B cell (primary cell): ENCODE results near the gene BICDL2. TPM values are rescaled to one million over a fixed set of nuclear protein-coding genes. Genes with fewer than 3 reads are reported as not detected.
A peak's percentile ranks its signal among the peaks of the same experiment; 100 is the strongest.

Source experiments
- ATAC-seq: fragments of 200-7000 bp; cut with Tn5 transposase; one replicate; pipeline ENCODE4 v1.10.0; 2021; ENCODE audit warnings: low read depth, mild to moderate bottlenecking, moderate number of reproducible peaks, moderate library complexity
- CTCF ChIA-PET: fragments of 350-600 bp; sonication (Branson Sonifier 250); formaldehyde crosslinking; loops from one replicate; lab custom pipeline; 2021; ENCODE audit warnings: antibody characterized with exemption, inconsistent platforms; lab: Charles Lee
- POLR2A ChIA-PET: fragments of 350-600 bp; sonication (Branson Sonifier 250); formaldehyde crosslinking; loops from one replicate; lab custom pipeline; 2021; ENCODE audit warnings: antibody characterized with exemption; lab: Charles Lee
- DNase-seq: peaks from one replicate; pipeline ENCODE4 v3.0.0; 2013
- H2AFZ ChIP-seq: 2 replicates; pipeline ENCODE4 v1.6.1; 2012; ENCODE audit warnings: mild to moderate bottlenecking, low read depth, low read length; ENCODE audit not compliant: insufficient read depth, poor library complexity, severe bottlenecking
- H3K27ac ChIP-seq, 2 donors: 1 replicate in 1 of 2; 2 replicates in 1 of 2; pipeline ENCODE4 v1.5.1; 2012 to 2013; ENCODE audit warnings: low read length in 2 of 2, mild to moderate bottlenecking in 2 of 2, moderate library complexity in 1 of 2
- H3K27me3 ChIP-seq, 4 experiments: fragments of 200-600 bp in 1 of 4; sonication (generic) in 1 of 4; replicated peaks in 1 of 4; 1 replicate in 2 of 4; 2 replicates in 2 of 4; pipeline versions ENCODE4 v1.6.1 to v1.7.0; 2013 to 2016; ENCODE audit warnings: low read length in 3 of 4, mild to moderate bottlenecking in 2 of 4, mixed read lengths in 1 of 4, moderate library complexity in 1 of 4; ENCODE audit not compliant: insufficient read depth in 4 of 4, control insufficient read depth in 3 of 4; ENCODE audit errors: control extremely low read depth in 1 of 4
- H3K36me3 ChIP-seq, 2 experiments: replicated peaks in 1 of 2; 1 replicate in 1 of 2; 2 replicates in 1 of 2; pipeline versions ENCODE4 v1.6.1 to v1.7.1; 2013; ENCODE audit warnings: low read length in 1 of 2; ENCODE audit not compliant: insufficient read depth in 2 of 2, control insufficient read depth in 1 of 2; ENCODE audit errors: control extremely low read depth in 1 of 2, extremely low read depth in 1 of 2
- H3K4me1 ChIP-seq, 2 donors: fragments of 200-600 bp in 1 of 2; sonication (generic) in 1 of 2; 1 replicate in 1 of 2; 2 replicates in 1 of 2; pipeline versions ENCODE4 v1.5.1 to v1.6.1; 2013 to 2017; ENCODE audit warnings: low read length in 2 of 2; ENCODE audit not compliant: control insufficient read depth in 2 of 2, insufficient read depth in 2 of 2
- H3K4me2 ChIP-seq: replicated peaks from 2 replicates; pipeline ENCODE3; 2012; ENCODE audit warnings: mild to moderate bottlenecking, low read depth, low read length; ENCODE audit not compliant: poor library complexity, severe bottlenecking
- H3K4me3 ChIP-seq, 5 experiments: fragments of 200-600 bp in 1 of 5; sonication (generic) in 1 of 5; 1 replicate in 3 of 5; 2 replicates in 2 of 5; pipeline versions ENCODE4 v1.5.1 to v1.7.0; 2011 to 2016; ENCODE audit warnings: low read length in 4 of 5, mild to moderate bottlenecking in 4 of 5, low read depth in 2 of 5, control low read depth in 1 of 5, moderate library complexity in 1 of 5; ENCODE audit not compliant: insufficient read depth in 1 of 5; ENCODE audit errors: control extremely low read depth in 1 of 5, extremely low read depth in 1 of 5
- H3K79me2 ChIP-seq: fragments of 200-600 bp; sonication (generic); one replicate; pipeline ENCODE4 v1.6.0; 2016; ENCODE audit warnings: low read length; ENCODE audit not compliant: control insufficient read depth, insufficient read depth
- H3K9ac ChIP-seq: fragments of 200-600 bp; sonication (generic); 2 replicates; pipeline ENCODE4 v1.6.1; 2017; ENCODE audit warnings: mild to moderate bottlenecking, low read length, moderate library complexity
- H3K9me3 ChIP-seq, 3 donors: one replicate each; pipeline versions ENCODE4 v1.6.1 to v1.7.1; 2013; ENCODE audit warnings: low read length in 2 of 3; ENCODE audit not compliant: control insufficient read depth in 2 of 3, insufficient read depth in 1 of 3; ENCODE audit errors: control extremely low read depth in 1 of 3
- H4K20me1 ChIP-seq: 2 replicates; pipeline ENCODE4 v1.6.0; 2012; ENCODE audit warnings: mild to moderate bottlenecking, low read length; ENCODE audit not compliant: insufficient read depth, control insufficient read depth, poor library complexity, severe bottlenecking
- H3K27ac Mint-ChIP-seq: one replicate; pipeline ENCODE4 v1.8.0; 2021; ENCODE audit warnings: mixed read lengths
- H3K27me3 Mint-ChIP-seq: one replicate; pipeline ENCODE4 v1.8.0; 2021; ENCODE audit warnings: mixed read lengths
- H3K4me1 Mint-ChIP-seq: one replicate; pipeline ENCODE4 v1.8.0; 2021; ENCODE audit warnings: mixed read lengths
- H3K4me3 Mint-ChIP-seq: one replicate; pipeline ENCODE4 v1.8.0; 2021; ENCODE audit warnings: mixed read lengths
- H3K9me3 Mint-ChIP-seq: one replicate; pipeline ENCODE4 v1.8.0; 2022; ENCODE audit warnings: mixed read lengths; ENCODE audit not compliant: insufficient read depth
- CTCF ChIP-seq: fragments of 200-600 bp; IDR thresholded peaks from one replicate; pipeline ENCODE4 v1.8.0; 2022; ENCODE audit warnings: antibody characterized with exemption, mild to moderate bottlenecking
- EZH2 ChIP-seq: IDR thresholded peaks from 2 replicates; pipeline ENCODE4 v1.6.1; 2012; ENCODE audit warnings: borderline replicate concordance, low read depth, mild to moderate bottlenecking, moderate library complexity, low read length; ENCODE audit not compliant: insufficient read depth, poor library complexity, severe bottlenecking
- WGBS: methylation state at CpG from one replicate; pipeline ENCODE4 v1.1.5; 2013; ENCODE audit warnings: missing lambda C conversion rate; ENCODE audit not compliant: insufficient coverage; 5-methylcytosine and 5-hydroxymethylcytosine counted together
- intact Hi-C: fragments of 100-400 bp; cut with micrococcal nuclease; formaldehyde crosslinking; loops from one replicate; pipeline ENCODE4 v1.10.0; 2022
- polyA plus RNA-seq: library from polyadenylated mRNA; depleted of rRNA; stranded (reverse); fragments of >200 nt; gene quantifications from 2 replicates; pipeline ENCODE4 v1.2.3, GENCODE V29; 2012
- total RNA-seq, 2 donors: library from RNA; stranded (reverse); fragments of 120-200 nt in 1 of 2; gene quantifications; 1 replicate in 1 of 2; 2 replicates in 1 of 2; pipeline versions ENCODE4 v1.2.3 to v1.2.4, GENCODE V29; 2013 to 2022

Gene BICDL2
- total and polyA plus RNA-seq, 2 donors (not counting 1 experiment from before 2014, with no cell fraction given): 0.20 TPM; not detected in 1

GRCh38 chr16:3008690-3009037 lies 28.1 kb downstream of the BICDL2 start:
- POLR2A ChIA-PET: no interaction called here
- DNase-seq: no peak
- H3K4me3 ChIP-seq: peak overlapping the region in 1 of 5 experiments; percentile 44
- H3K4me3 Mint-ChIP-seq: no peak overlapping the region
- ATAC-seq: no peak
- WGBS: 97% methylated on average over 3 of the region's 4 CpGs
- peaks cover 25 to 28% of the 10 kb centered on the region in 2 donors for H3K4me1 ChIP-seq
- H3K27ac Mint-ChIP-seq: no peak overlapping the region
- H3K27ac ChIP-seq: no peak overlapping the region
- no peaks in the 10 kb centered on the region for H3K9me3 Mint-ChIP-seq
- TF ChIP-seq CTCF: no peak
- peaks cover 0 to 14% (median 0%) of the 10 kb centered on the region in 3 donors for H3K9me3 ChIP-seq
- no peaks in the 10 kb centered on the region for H3K36me3 ChIP-seq
- peaks cover 0 to 22% (median 10%) of the 10 kb centered on the region in 4 experiments for H3K27me3 ChIP-seq
- H3K9ac ChIP-seq: no peak overlapping the region
- H4K20me1 ChIP-seq: no peaks in the 10 kb centered on the region
- CTCF ChIA-PET: interaction anchor here (1.2 to 9.6 kb wide), 3 partner anchors 15 to 26 kb away, joined by 4 to 213 read pairs (median 8); partner anchors contain the start of genes HCFC1R1 and THOC6
- no peaks in the 10 kb centered on the region for H3K79me2 ChIP-seq
- H3K27me3 Mint-ChIP-seq: peaks cover 9% of the 10 kb centered on the region
- intact Hi-C loops: no loop called here
- peaks cover 25% of the 10 kb centered on the region for H3K4me1 Mint-ChIP-seq
- no peak overlapping the region for H2AFZ ChIP-seq
- H3K4me2 ChIP-seq: peak overlapping the region; percentile 76

- H3K4me2 ChIP-seq: peak overlapping the region; percentile 76
Observed at GRCh38 chr16:3007957-3008689, 28.6 kb downstream of the BICDL2 start.

More at GRCh38 chr16:3007957-3008689, 28.6 kb downstream of the BICDL2 start:
- H3K27me3 ChIP-seq: peaks cover 0 to 22% (median 10%) of the 10 kb centered on the region in 4 experiments
- ATAC-seq (no peak), DNase-seq (peak; percentile 49)
- H3K4me3 ChIP-seq: peak overlapping the region in 2 of 5 experiments; percentile 37 to 44
- intact Hi-C loops: no loop called here
- H3K9me3 Mint-ChIP-seq: no peaks in the 10 kb centered on the region
- peaks cover 26% of the 10 kb centered on the region for H3K4me1 Mint-ChIP-seq
- peaks cover 9% of the 10 kb centered on the region for H3K27me3 Mint-ChIP-seq
- no peaks in the 10 kb centered on the region for H3K79me2 ChIP-seq
- WGBS: 2% methylated on average over 10 of the region's 17 CpGs
- H3K4me3 Mint-ChIP-seq: peak overlapping the region; percentile 58
- H2AFZ ChIP-seq: peak overlapping the region; percentile 58
- no peak for TF ChIP-seq EZH2
- TF ChIP-seq CTCF: no peak
- ChIA-PET POLR2A (no interaction called here), CTCF (interaction anchor here (0.9 to 9.6 kb wide), 5 partner anchors 16 to 121 kb away, joined by 3 to 213 read pairs (median 6); partner anchors contain the start of genes HCFC1R1 and THOC6)
- H3K9ac ChIP-seq: peak overlapping the region; percentile 32
- H3K4me1 ChIP-seq: peaks cover 25 to 32% of the 10 kb centered on the region in 2 donors
- no peak overlapping the region for H3K27ac Mint-ChIP-seq
- H3K27ac ChIP-seq: no peak overlapping the region
- H3K9me3 ChIP-seq: peaks cover 0 to 18% (median 0%) of the 10 kb centered on the region in 3 donors
- H3K36me3 ChIP-seq: no peaks in the 10 kb centered on the region
- H4K20me1 ChIP-seq: no peaks in the 10 kb centered on the region
